ENCODE data around the gene ARL15. TPM values are rescaled to one million over a fixed set of nuclear protein-coding genes. Genes with fewer than 3 reads are reported as not detected.

Gene ARL15
- total RNA-seq, 2 experiments from 2014 or later, result 5.7 to 6.3 TPM

- H3K27me3 Mint-ChIP-seq, result peaks cover 22% of the 10 kb centered on the region
- H3K4me3 Mint-ChIP-seq, result no peak overlapping the region
These were observed 14.4 kb upstream of the ARL15 start for GRCh38 chr5:54324651-54325271.

GRCh38 chr5:54323495-54323894 lies 13.1 kb upstream of the ARL15 start:
- CTCF ChIA-PET, result interaction anchor here (0.5 to 1.8 kb wide), 3 partner anchors 12 to 803 kb away, joined by 3 to 5 read pairs (median 3); no protein-coding TSS in a partner anchor
- Mint-ChIP-seq H3K27ac (no peak overlapping the region), H3K36me3 (ENCODE audit: low read depth) (no peaks in the 10 kb centered on the region), H3K4me3 (no peak overlapping the region), H3K27me3 (peaks cover 20% of the 10 kb centered on the region), H3K4me1 (ENCODE audit: low read depth) (no peaks in the 10 kb centered on the region), H3K9me3 (no peaks in the 10 kb centered on the region)
- no peak for TF ChIP-seq CTCF (IDR thresholded peaks at IDR 0.05)
- DNase-seq (no peak), ATAC-seq (no peak)
- POLR2A ChIA-PET, result no interaction called here
- intact Hi-C loops (cut with micrococcal nuclease), result no loop called here

More at GRCh38 chr5:54324651-54325271, 14.4 kb upstream of the ARL15 start:
- Mint-ChIP-seq H3K27ac (no peak overlapping the region), H3K36me3 (ENCODE audit: low read depth) (no peaks in the 10 kb centered on the region), H3K4me1 (ENCODE audit: low read depth) (no peaks in the 10 kb centered on the region), H3K9me3 (no peaks in the 10 kb centered on the region)
- intact Hi-C loops (cut with micrococcal nuclease), result no loop called here
- no peak for TF ChIP-seq CTCF (IDR thresholded peaks at IDR 0.05)
- DNase-seq, result no peak
- CTCF ChIA-PET, result no interaction called here
- POLR2A ChIA-PET, result no interaction called here
- ATAC-seq, result no peak

- Mint-ChIP-seq H3K27ac (no peak overlapping the region), H3K4me3 (no peak overlapping the region), H3K27me3 (peaks cover 17% of the 10 kb centered on the region), H3K4me1 (ENCODE audit: low read depth) (no peaks in the 10 kb centered on the region), H3K36me3 (ENCODE audit: low read depth) (no peaks in the 10 kb centered on the region), H3K9me3 (no peaks in the 10 kb centered on the region)
- no peak for DNase-seq
- no peak for TF ChIP-seq CTCF (IDR thresholded peaks at IDR 0.05)
- ATAC-seq, result no peak
- intact Hi-C loops (cut with micrococcal nuclease), result no loop called here
- ChIA-PET POLR2A (no interaction called here), CTCF (no interaction called here)
These were observed 9.9 kb upstream of the ARL15 start for GRCh38 chr5:54320256-54320655.

GRCh38 chr5:54317511-54318260 lies 7.3 kb upstream of the ARL15 start:
- H3K4me1 Mint-ChIP-seq (ENCODE audit: low read depth), result no peaks in the 10 kb centered on the region
- H3K9me3 Mint-ChIP-seq, result no peaks in the 10 kb centered on the region
- intact Hi-C loops (cut with micrococcal nuclease), result no loop called here
- no peak for TF ChIP-seq CTCF (IDR thresholded peaks at IDR 0.05)
- POLR2A ChIA-PET, result no interaction called here
- no peak overlapping the region for H3K4me3 Mint-ChIP-seq
- no peaks in the 10 kb centered on the region for H3K36me3 Mint-ChIP-seq (ENCODE audit: low read depth)
- no peak for ATAC-seq
- no peak for DNase-seq
- CTCF ChIA-PET, result no interaction called here
- H3K27me3 Mint-ChIP-seq, result peaks cover 17% of the 10 kb centered on the region
- no peak overlapping the region for H3K27ac Mint-ChIP-seq

Measured in activated CD8-positive, alpha-beta T cell treated with anti-CD3 and anti-CD28 coated beads for 36 hours (primary cell).